HG03439 (cell line): ENCODE results near the gene SLC22A23.

ENCODE experiments used
- ATAC-seq: cut with Tn5 transposase; IDR thresholded peaks from one replicate; pipeline ENCODE4 v1.9.1; 2021; ENCODE audit warnings: mild to moderate bottlenecking, moderate library complexity; ENCODE audit not compliant: unreplicated experiment

The SLC22A23 gene

DNA sequence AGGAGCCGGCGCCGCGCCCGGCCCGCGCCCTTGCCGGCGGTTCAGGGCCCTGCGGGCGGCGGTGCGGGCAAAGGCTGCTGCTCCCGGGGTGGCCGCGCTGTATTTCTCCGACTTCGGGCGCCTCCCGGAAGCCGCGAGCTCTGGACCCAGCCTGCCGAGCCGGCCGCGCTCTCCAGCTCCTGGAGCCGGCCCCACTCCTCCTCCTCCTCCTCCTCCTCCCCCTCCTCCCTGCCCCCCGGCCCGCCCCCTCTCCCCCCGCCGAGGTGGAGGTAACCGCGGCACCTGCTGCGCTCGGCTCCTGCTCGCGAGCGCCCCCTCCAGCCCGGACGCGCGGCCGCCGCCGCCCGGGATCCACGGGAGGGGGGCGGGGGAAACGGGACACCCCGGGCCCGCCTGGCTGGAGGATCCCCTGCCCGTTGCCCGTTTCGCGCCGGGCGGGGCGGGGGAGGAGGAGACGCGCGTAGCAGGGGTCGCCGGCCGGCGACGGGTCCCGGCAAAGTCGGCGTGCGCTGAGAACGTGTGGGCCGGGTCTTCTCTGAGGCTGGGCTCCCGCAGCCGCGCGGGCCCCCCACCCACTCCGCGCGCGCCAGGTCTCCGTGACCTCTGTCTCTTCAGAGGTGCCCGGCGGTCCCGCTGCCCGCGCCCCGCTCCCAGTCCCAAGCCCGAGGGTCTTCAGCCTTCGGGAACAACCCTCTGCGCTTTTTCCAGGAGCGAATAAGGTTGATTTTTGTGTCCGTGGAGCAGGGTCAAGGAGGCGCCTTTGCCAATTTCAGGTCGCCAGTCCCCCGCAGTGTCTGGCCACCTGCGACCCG lies at the start of gene SLC22A23:
Gene SLC22A23, minus strand, starts transcription at position 153 of the 812 bp plus-strand sequence. CDS start 491 bp downstream, outside the sequence.
- ATAC-seq: peak; percentile 60

DNA sequence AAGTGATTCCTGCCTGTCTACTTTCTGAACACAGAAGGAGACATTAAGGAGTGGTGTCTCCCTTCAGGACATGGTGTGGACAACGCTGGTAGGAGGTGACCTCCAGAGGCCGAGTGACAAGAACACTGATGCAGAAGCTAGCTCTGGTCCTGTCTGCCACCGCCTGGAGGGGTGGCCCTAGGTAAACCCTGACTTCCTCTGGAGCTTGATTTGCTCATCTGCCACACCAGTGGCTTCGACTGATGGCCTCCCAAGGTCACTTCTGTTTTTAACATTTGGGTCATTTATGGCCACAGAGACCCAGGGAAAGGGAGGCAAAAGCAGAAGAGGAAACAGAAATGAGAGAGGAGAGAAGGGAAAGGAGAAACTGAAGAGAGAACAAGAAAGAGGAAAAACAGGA lies 49.4 kb upstream of the SLC22A23 start:
- no peak for ATAC-seq

GRCh38 chr6:3504938-3505805 lies 48.3 kb upstream of the SLC22A23 start:
- no peak for ATAC-seq

DNA sequence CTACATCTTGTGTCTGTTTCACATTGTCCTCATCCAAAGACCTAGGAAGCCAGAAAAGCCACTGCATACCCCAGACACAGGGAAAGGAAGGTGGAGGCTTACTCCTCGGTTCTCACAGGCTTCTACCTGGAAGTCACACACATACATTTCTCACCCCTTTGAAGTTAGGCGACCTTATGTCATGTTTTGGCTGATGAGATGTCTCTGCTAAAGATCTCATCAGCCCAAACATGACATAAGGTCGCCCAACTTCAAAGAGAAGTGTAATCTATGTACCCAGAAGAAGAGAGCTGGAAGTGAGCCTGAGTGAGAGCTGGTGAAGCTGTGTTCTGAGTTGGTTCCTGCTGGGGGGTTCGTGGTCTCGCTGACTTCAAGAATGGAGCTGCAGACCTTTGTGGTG lies 47.5 kb upstream of the SLC22A23 start:
- ATAC-seq: no peak

- no peak for ATAC-seq
Measured at GRCh38 chr6:3501826-3502500, 45.1 kb upstream of the SLC22A23 start.

DNA sequence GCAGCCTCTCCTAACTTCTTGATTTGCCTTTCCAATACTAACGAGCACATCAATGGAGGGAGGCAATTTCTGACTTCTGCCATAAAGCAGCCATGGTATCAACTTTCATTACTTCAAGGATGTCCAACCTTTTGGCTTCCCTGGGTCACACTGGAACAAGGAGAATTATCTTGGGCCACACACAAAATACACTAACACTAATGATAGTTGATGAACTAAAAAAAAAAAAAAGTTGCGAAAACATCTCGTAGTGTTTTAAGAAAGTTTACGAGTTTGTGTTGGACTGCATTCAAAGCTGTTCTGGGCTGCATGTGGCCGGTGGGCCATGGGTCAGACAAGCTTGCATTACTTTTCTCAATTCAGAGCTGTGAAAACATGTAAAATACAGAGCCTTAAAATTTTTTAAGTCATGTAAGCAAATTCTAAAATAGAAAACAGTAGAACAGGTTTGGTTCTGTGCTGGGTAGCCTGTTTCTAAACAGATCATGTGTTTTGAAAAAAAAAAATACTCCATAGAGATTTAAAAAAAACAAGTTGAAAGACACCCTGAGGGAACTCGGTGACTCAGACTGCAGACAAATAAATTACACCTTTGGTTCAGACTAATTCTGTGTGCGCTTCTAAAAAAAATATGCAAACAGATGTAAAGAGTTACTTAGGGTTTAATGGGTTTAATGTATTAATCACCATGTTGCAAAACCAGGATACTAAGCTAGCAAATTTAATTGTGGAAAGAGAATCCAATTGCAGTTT lies 43.6 kb upstream of the SLC22A23 start:
- no peak for ATAC-seq

DNA sequence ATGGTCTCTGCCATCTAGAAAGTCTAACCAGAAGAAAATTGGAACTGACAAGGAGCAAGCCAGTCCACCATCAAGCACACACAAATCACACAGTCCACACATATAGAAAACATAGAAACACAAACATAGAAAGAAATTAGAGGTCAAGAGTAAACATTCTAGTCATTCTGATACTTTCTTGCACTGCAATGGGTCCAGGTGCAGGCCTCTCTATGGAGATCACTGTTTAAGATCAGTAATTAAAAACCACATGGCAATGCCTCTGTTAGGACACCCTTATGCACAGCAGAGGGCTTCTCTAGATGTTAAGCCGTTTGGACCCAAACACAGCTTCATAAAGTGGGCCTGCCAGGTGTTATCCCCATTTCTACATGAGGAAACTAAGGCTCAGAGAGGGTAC lies 42.8 kb upstream of the SLC22A23 start:
- no peak for ATAC-seq

DNA sequence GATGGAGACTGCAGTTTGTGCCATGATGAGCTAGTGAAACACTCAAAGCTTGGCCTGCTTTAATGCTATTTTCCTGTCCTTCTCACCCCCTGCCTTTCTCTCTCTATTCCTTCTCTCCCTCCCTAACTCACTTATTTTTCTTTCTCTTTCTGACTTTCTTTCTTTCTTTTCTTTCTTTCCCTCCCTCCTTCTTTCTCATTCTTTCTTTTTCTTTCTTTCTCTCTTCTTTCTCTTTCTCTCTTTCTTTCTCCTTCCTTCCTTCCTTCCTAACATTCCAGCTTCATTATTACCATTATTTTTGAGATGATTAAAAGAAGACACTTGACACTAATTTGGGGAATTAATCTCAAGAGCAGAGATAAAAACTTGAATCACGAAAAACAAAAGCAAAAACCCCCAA lies 39.5 kb upstream of the SLC22A23 start:
- ATAC-seq: no peak

DNA sequence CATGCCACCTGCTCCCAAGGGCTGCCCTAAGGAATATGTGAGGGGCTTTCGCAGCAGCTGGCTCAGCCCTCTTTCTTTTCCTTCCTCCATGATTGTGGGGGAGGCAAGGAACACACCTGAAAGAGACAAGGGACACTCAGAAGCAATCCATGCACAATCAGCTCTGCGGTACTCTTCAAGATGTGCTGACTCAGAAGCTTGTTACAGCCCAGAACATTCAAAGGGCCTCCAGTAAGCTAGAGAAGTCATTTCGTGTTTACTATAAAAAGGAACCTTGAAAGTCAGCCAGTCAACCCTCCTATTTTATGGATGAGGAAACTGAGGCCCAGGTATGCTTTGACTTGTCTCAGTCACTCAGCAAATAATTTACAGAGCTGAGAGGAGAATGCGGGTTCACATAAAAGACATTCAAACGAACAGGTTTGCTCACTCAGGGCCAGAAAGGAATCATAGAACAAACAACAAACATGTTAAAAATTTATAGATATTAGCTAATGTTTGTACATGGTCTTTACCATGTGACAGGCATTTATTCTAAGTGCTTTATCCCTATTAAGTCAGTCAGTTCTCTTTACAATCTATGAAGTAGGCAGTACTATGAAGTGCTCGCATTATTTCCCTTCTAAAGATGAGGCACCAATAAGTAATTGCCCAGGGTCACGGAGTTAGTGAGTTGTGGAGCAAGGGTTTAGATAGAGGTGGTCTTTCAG lies 37.7 kb upstream of the SLC22A23 start:
- no peak for ATAC-seq

DNA sequence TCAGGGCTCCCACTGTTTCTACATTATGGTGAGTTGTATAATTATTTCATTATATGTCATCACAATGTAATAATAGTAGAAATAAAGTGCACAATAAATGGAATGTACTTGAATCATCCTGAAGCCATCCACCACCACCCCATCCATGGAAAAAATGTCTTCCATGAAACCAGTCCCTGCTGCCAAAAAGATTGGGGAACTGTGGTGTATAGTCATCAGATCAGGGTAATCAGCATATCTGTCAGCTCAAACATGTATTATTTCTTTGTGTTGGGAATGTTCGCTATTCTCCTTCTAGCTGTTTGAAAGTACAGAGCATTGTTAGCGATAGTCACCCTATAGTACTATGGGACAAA lies 33.8 kb upstream of the SLC22A23 start:
- ATAC-seq: no peak

GRCh38 chr6:3489961-3490624 lies 33.2 kb upstream of the SLC22A23 start:
- no peak for ATAC-seq

GRCh38 chr6:3489027-3489757 lies 32.3 kb upstream of the SLC22A23 start:
- no peak for ATAC-seq

DNA sequence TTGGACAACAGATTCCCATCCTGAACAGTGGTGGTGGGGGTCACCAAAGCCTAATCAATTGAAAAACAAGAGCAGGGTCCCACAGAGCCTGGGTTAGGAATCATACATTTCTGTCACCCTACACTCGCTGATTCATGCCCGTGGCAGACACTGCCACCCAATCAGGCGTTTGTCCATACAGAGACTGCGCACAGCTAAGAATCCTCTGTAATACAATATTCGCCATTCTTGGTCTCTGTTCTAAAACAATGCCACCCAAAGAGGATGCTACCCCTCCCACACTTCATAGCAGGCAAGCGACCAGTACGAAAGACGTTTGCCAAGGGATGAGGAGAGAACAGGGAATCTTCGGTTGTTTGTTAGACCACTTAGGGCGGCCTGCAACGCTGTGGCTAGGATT lies 28.1 kb upstream of the SLC22A23 start:
- ATAC-seq: no peak

DNA sequence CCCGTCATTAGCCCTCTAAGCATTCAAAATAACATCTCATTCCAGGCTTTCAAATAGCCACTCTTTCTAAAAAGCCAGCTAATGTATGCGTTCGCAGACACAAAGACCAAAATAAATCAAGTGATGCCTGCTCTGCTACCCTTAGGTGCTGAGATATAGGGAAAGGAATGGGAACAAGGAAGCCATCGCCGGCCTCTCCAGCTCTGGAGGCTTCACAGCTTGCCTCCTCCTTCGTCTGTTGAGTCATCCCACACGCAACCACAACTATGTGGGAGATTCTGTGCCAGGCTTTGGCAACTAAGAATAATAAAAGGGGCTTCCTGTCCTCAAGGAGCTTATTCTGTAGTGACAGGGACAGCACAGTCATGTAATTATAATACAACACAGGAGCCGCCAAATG lies 27.3 kb upstream of the SLC22A23 start:
- no peak for ATAC-seq

- no peak for ATAC-seq
Measured at GRCh38 chr6:3483675-3484074, 26.8 kb upstream of the SLC22A23 start.

- ATAC-seq: no peak
Measured at GRCh38 chr6:3482869-3483268, 26.0 kb upstream of the SLC22A23 start.

- ATAC-seq: no peak
Measured at GRCh38 chr6:3481640-3482039, 24.8 kb upstream of the SLC22A23 start.

GRCh38 chr6:3480009-3480408 lies 23.2 kb upstream of the SLC22A23 start:
- ATAC-seq: no peak

DNA sequence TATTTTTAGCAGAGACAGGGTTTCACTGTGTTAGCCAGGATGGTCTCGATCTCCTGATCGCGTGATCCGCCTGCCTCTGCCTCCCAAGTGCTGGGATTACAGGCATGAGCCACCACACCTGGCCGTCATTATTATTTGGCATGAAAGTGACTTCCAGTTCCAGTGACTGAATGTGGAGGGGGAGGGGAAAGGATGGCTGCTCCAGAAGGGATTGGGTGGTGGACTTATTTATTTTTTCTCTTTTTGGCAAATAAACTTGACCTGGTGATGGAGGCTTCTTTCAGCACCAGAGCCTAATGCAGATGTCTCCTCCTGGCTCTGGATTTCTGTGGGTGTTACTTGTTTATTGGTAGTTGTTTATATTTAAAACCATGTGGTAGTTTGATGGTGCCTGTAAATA lies 16.9 kb upstream of the SLC22A23 start:
- ATAC-seq: no peak
